CD14-positive monocyte (primary cell): ENCODE data around the gene SV2A. TPM values are rescaled to one million over a fixed set of nuclear protein-coding genes. Genes with fewer than 3 reads are reported as not detected.

Experiments used
- DNase-seq, 3 donors: peaks; one replicate each; pipeline ENCODE4 v3.0.0-alpha.2; 2011 to 2022
- H2AFZ ChIP-seq: 2 replicates; pipeline ENCODE4 v1.6.0; 2012; ENCODE audit warnings: mild to moderate bottlenecking, low read depth, low read length, inconsistent platforms; ENCODE audit not compliant: insufficient read depth, poor library complexity, severe bottlenecking
- H3K27ac ChIP-seq, 2 donors: 1 replicate in 1 of 2; 2 replicates in 1 of 2; pipeline ENCODE4 v1.5.1; 2012 to 2013; ENCODE audit warnings: low read length in 2 of 2, control low read depth in 1 of 2, inconsistent platforms in 1 of 2, low read depth in 1 of 2, mild to moderate bottlenecking in 1 of 2
- H3K27me3 ChIP-seq, 2 donors: one replicate each; pipeline versions ENCODE4 v1.6.0 to v1.6.1; 2011 to 2013; ENCODE audit warnings: low read length in 2 of 2; ENCODE audit not compliant: control insufficient read depth in 2 of 2, insufficient read depth in 2 of 2
- H3K36me3 ChIP-seq, 2 donors: replicated peaks in 1 of 2; 1 replicate in 1 of 2; 2 replicates in 1 of 2; pipeline versions ENCODE4 v1.5.1 to v1.6.1; 2012 to 2013; ENCODE audit warnings: low read length in 2 of 2, control low read depth in 1 of 2, inconsistent platforms in 1 of 2, mild to moderate bottlenecking in 1 of 2; ENCODE audit not compliant: insufficient read depth in 2 of 2, control insufficient read depth in 1 of 2
- H3K4me1 ChIP-seq, 2 donors: 1 replicate in 1 of 2; 2 replicates in 1 of 2; pipeline versions ENCODE4 v1.5.1 to v1.6.1; 2012 to 2013; ENCODE audit warnings: low read length in 2 of 2, control low read depth in 1 of 2, inconsistent platforms in 1 of 2, mild to moderate bottlenecking in 1 of 2, moderate library complexity in 1 of 2; ENCODE audit not compliant: insufficient read depth in 2 of 2, control insufficient read depth in 1 of 2
- H3K4me2 ChIP-seq: replicated peaks from 2 replicates; pipeline ENCODE3; 2012; ENCODE audit warnings: low read length, moderate library complexity, mild to moderate bottlenecking; ENCODE audit not compliant: poor library complexity, severe bottlenecking; ENCODE audit errors: extremely low read depth
- H3K4me3 ChIP-seq, 3 experiments: fragments of 200-600 bp in 1 of 3; sonication (generic) in 1 of 3; replicated peaks in 1 of 3; 1 replicate in 2 of 3; 2 replicates in 1 of 3; pipeline ENCODE4 v1.5.1; 2011 to 2013; ENCODE audit warnings: low read length in 3 of 3, mild to moderate bottlenecking in 3 of 3, control low read depth in 2 of 3, low read depth in 2 of 3, inconsistent platforms in 1 of 3, moderate library complexity in 1 of 3
- H3K79me2 ChIP-seq: 2 replicates; pipeline ENCODE4 v1.6.0; 2012; ENCODE audit warnings: mild to moderate bottlenecking, control low read depth, inconsistent platforms, low read length, moderate library complexity; ENCODE audit not compliant: insufficient read depth
- H3K9ac ChIP-seq: 2 replicates; pipeline ENCODE4 v1.6.0; 2017; ENCODE audit warnings: low read length, mild to moderate bottlenecking; ENCODE audit not compliant: insufficient read depth, poor library complexity, severe bottlenecking
- H3K9me3 ChIP-seq, 2 donors: replicated peaks in 1 of 2; 1 replicate in 1 of 2; 2 replicates in 1 of 2; pipeline versions ENCODE4 v1.5.1 to v1.6.1; 2012 to 2013; ENCODE audit warnings: low read length in 2 of 2, control low read depth in 1 of 2; ENCODE audit not compliant: control insufficient read depth in 1 of 2, insufficient read depth in 1 of 2
- H4K20me1 ChIP-seq: 2 replicates; pipeline ENCODE4 v1.6.0; 2012; ENCODE audit warnings: mild to moderate bottlenecking, low read length, control low read depth, moderate library complexity; ENCODE audit not compliant: insufficient read depth
- H3K27ac Mint-ChIP-seq, 7 donors: one replicate each; pipeline ENCODE4 v1.8.0; 2020; ENCODE audit warnings: mild to moderate bottlenecking in 7 of 7, mixed read lengths in 7 of 7, moderate library complexity in 6 of 7, inconsistent platforms in 2 of 7
- H3K27me3 Mint-ChIP-seq, 3 donors: one replicate each; pipeline ENCODE4 v1.8.0; 2021 to 2022; ENCODE audit warnings: low read depth in 3 of 3, mild to moderate bottlenecking in 3 of 3, mixed read lengths in 3 of 3, moderate library complexity in 3 of 3, inconsistent platforms in 1 of 3
- H3K36me3 Mint-ChIP-seq, 2 donors: one replicate each; pipeline ENCODE4 v1.8.0; 2020; ENCODE audit warnings: mixed read lengths in 2 of 2, inconsistent platforms in 1 of 2, mild to moderate bottlenecking in 1 of 2
- H3K4me1 Mint-ChIP-seq: one replicate; pipeline ENCODE4 v1.8.0; 2020; ENCODE audit warnings: mild to moderate bottlenecking, mixed read lengths
- H3K4me3 Mint-ChIP-seq, 2 donors: one replicate each; pipeline ENCODE4 v1.8.0; 2020; ENCODE audit warnings: mild to moderate bottlenecking in 2 of 2, mixed read lengths in 2 of 2, moderate library complexity in 1 of 2
- H3K9me3 Mint-ChIP-seq, 7 donors: one replicate each; pipeline ENCODE4 v1.8.0; 2020 to 2022; ENCODE audit warnings: mixed read lengths in 7 of 7, mild to moderate bottlenecking in 6 of 7, moderate library complexity in 6 of 7, inconsistent platforms in 2 of 7
- WGBS: methylation state at CpG from one replicate; pipeline ENCODE4 v1.1.5; 2013; ENCODE audit warnings: missing lambda C conversion rate; ENCODE audit not compliant: insufficient coverage; 5-methylcytosine and 5-hydroxymethylcytosine counted together
- intact Hi-C, 2 donors: fragments of 100-400 bp; cut with micrococcal nuclease; formaldehyde crosslinking; loops; one replicate each; pipeline versions ENCODE4 v1.15.0 to v1.15.1; 2023
- polyA plus RNA-seq, 3 donors: library from polyadenylated mRNA; depleted of rRNA in 1 of 3; unstranded in 2 of 3; stranded (reverse) in 1 of 3; fragments of 300-500 nt in 2 of 3; fragments of >200 nt in 1 of 3; fragmentation: Illumina TruSeq in 2 of 3; gene quantifications; 1 replicate in 2 of 3; 2 replicates in 1 of 3; pipeline ENCODE4 v1.2.3, GENCODE V29; 2012 to 2021
- TF ChIP-seq, protein P1 (sequence below): fragments of 200-600 bp; IDR thresholded peaks from one replicate; pipeline ENCODE4 v1.8.0; 2022; ENCODE audit warnings: antibody characterized with exemption, mild to moderate bottlenecking

Gene SV2A
- polyA plus RNA-seq, 3 donors, result 0.07 to 0.17 (median 0.14) TPM

DNA sequence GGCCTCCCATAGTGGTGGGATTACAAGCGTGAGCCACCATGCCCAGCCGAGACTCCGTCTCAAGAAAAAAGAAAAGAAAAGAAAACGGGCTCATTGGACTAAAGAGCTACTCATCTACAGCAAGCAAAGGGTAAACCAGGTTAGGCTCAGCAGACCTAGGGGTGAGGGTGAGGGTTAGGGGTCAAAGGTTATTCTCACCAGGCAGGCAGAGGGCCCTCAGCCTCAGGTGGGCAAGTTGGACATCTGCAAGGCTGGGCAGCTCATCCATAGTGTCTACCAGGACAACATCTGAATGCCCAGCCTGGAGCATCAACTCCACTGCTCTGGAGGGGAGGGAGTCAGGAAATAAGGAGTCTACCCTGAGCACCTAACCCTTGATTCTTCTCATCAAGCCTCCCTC, 15.6 kb upstream of the SV2A start:
- Mint-ChIP-seq H3K36me3 (peaks cover 11 to 13% of the 10 kb centered on the region in 2 donors), H3K9me3 (peaks cover 0 to 1% (median 0%) of the 10 kb centered on the region in 7 donors), H3K27me3 (peaks cover 0 to 12% (median 0%) of the 10 kb centered on the region in 3 donors), H3K4me1 (peaks cover 87% of the 10 kb centered on the region), H3K27ac (peak overlapping the region in 3 of 7 donors; percentile 7 to 52 (median 46)), H3K4me3 (no peak overlapping the region)
- H3K4me3 ChIP-seq, result no peak overlapping the region
- TF ChIP-seq, protein P1, sequence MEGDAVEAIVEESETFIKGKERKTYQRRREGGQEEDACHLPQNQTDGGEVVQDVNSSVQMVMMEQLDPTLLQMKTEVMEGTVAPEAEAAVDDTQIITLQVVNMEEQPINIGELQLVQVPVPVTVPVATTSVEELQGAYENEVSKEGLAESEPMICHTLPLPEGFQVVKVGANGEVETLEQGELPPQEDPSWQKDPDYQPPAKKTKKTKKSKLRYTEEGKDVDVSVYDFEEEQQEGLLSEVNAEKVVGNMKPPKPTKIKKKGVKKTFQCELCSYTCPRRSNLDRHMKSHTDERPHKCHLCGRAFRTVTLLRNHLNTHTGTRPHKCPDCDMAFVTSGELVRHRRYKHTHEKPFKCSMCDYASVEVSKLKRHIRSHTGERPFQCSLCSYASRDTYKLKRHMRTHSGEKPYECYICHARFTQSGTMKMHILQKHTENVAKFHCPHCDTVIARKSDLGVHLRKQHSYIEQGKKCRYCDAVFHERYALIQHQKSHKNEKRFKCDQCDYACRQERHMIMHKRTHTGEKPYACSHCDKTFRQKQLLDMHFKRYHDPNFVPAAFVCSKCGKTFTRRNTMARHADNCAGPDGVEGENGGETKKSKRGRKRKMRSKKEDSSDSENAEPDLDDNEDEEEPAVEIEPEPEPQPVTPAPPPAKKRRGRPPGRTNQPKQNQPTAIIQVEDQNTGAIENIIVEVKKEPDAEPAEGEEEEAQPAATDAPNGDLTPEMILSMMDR, result no peak
- peaks cover 58 to 82% of the 10 kb centered on the region in 2 donors for H3K4me1 ChIP-seq
- intact Hi-C loops, result loop anchor here in 1 of 2 donors (10.0 kb wide), 1 partner anchor 252 kb away; no protein-coding TSS in a partner anchor
- no peak for DNase-seq
- H3K27ac ChIP-seq, result no peak overlapping the region
- whole genome bisulfite sequencing, result 95% methylated on average over 3 of the region's 4 CpGs
- H3K9me3 ChIP-seq, result no peaks in the 10 kb centered on the region
- no peak overlapping the region for H2AFZ ChIP-seq
- H3K4me2 ChIP-seq, result no peak overlapping the region
- H3K79me2 ChIP-seq, result peaks cover 38% of the 10 kb centered on the region
- H3K9ac ChIP-seq, result no peak overlapping the region
- no peaks in the 10 kb centered on the region for H4K20me1 ChIP-seq
- no peaks in the 10 kb centered on the region for H3K27me3 ChIP-seq
- no peaks in the 10 kb centered on the region for H3K36me3 ChIP-seq

DNA sequence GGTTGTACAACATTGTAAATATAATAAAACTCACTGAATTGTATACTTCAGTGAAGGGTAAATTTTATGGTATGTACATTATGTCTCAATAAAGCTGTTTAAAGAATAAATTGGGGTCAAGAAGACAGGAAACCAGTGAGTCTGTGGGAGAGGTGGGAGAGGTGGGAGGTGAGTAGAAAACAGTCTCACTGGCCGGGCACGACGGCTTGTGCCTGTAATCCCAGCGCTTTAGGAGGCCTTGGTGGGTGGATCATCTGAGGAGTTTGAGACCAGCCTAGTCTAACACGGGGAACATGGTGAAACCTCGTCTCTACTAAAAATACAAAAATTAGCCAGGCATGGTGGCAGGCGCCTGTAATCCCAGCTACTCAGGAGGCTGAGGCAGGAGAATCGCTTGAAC, 14.8 kb upstream of the SV2A start:
- Mint-ChIP-seq H3K27me3 (peaks cover 0 to 12% (median 0%) of the 10 kb centered on the region in 3 donors), H3K4me3 (peak overlapping the region in 1 of 2 donors; percentile 93), H3K27ac (peak overlapping the region in 6 of 7 donors; percentile 92 to 100 (median 98)), H3K36me3 (peaks cover 11 to 13% of the 10 kb centered on the region in 2 donors), H3K4me1 (peaks cover 84% of the 10 kb centered on the region), H3K9me3 (peaks cover 0 to 1% (median 0%) of the 10 kb centered on the region in 7 donors)
- TF ChIP-seq, protein P1, result no peak
- Histone ChIP-seq H3K27me3 (no peaks in the 10 kb centered on the region), H3K4me1 (peaks cover 54 to 78% of the 10 kb centered on the region in 2 donors), H2AFZ (no peak overlapping the region), H3K36me3 (no peaks in the 10 kb centered on the region), H3K79me2 (peaks cover 42% of the 10 kb centered on the region), H3K4me3 (peak overlapping the region in 1 of 3 experiments; percentile 90), H3K27ac (peak overlapping the region in 1 of 2 donors; percentile 95), H4K20me1 (no peaks in the 10 kb centered on the region), H3K4me2 (peak overlapping the region; percentile 95), H3K9me3 (no peaks in the 10 kb centered on the region), H3K9ac (no peak overlapping the region)
- intact Hi-C loops, result loop anchor here in 1 of 2 donors (10.0 kb wide), 1 partner anchor 252 kb away; no protein-coding TSS in a partner anchor
- DNase-seq, result no peak
- 100% methylated on average over 2 of the region's 8 CpGs for WGBS
